Eye (tissue), 1 donor: ENCODE data around the gene C4A.
"Not testable (repeated sequence)": the region's sequence is repeated elsewhere in the genome, so short reads cannot be mapped to it uniquely, and the experiment has no call there.

Source experiments
- DNase-seq: peaks from one replicate; pipeline ENCODE4 v3.0.0-alpha.2; 2015

The C4A gene

DNA sequence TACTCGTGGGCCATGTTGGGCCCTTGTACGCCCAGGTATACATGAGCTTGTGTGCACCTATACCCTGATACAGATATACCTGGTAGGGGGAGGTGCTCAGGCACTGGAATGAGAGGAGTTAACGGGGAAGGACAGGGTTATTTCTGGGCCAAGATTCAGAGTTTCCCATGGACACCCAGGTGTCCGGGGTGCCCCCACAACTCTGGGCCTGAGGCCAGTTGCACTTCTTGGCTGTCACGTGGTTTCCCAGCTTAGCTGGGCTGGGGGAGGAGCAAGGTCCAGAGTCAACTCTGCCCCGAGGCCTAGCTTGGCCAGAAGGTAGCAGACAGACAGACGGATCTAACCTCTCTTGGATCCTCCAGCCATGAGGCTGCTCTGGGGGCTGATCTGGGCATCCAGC lies at the start of gene C4A:
C4A (plus strand) TSS at position 314 of the 400 bp plus-strand sequence; CDS start at position 365, 51 bp downstream.
- DNase-seq, result not testable (repeated sequence)

DNA sequence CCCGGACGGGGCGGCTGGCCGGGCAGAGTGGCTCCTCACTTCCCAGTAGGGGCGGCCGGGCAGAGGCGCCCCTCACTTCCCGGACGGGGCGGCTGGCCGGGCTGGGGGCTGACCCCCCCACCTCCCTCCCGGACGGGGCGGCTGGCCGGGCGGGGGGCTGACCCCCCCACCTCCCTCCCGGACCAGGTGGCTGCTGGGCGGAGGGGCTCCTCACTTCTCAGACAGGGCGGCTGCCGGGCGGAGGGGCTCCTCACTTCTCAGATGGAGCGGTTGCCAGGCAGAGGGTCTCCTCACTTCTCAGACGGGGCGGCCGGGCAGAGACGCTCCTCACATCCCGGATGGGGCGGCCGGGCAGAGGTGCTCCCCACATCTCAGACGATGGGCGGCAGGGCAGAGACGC lies 49.7 kb upstream of the C4A start:
- not testable (repeated sequence) for DNase-seq

DNA sequence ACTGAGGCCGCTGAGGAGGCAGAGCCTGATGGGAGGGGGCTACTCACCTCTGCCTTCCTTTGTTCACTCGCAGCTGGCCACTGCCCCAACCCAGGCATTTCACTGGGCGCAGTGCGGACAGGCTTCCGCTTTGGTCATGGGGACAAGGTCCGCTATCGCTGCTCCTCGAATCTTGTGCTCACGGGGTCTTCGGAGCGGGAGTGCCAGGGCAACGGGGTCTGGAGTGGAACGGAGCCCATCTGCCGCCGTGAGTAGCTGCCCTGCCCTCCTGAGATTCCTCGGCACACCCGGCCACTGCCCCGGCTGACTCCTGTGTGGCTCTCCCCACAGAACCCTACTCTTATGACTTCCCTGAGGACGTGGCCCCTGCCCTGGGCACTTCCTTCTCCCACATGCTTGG lies 48.3 kb upstream of the C4A start:
- no peak for DNase-seq

DNA sequence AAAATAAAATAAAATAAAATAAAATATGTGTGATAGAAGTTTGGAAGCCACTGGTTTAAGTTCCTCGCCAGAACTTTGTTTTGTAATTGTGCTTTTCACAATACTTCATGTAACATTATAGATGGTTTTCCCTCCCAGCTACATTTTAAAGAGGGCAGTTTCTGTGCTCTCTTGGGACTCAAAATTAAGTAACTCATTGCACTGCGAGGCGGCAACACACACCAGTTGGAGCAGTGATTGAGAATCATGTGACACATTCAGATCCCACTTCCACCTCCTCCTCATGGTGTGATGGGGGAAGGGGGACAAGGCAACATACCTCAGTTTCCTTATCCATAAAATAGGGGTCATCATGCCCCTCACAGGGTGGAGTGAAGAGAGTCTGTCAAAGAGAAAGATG lies 46.8 kb upstream of the C4A start:
- no peak for DNase-seq

DNA sequence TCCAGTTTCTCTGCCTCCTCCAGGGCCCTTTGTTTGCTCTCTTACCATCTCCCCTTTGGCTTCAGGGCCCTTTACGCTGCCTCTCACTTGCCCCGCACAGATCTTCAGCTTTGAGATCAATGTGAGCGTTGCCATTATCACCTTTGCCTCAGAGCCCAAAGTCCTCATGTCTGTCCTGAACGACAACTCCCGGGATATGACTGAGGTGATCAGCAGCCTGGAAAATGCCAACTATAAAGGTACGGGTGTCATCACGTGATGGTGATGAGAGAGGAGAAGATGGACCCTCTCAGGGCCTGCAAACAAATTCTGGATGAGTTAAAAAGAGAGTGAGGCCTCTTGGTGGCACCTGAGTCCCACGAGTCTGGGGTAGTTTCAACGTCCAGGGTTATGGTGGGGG lies 46.0 kb upstream of the C4A start:
- no peak for DNase-seq

- no peak for DNase-seq
Measured at GRCh38 chr6:31940256-31940664, 41.6 kb upstream of the C4A start.

DNA sequence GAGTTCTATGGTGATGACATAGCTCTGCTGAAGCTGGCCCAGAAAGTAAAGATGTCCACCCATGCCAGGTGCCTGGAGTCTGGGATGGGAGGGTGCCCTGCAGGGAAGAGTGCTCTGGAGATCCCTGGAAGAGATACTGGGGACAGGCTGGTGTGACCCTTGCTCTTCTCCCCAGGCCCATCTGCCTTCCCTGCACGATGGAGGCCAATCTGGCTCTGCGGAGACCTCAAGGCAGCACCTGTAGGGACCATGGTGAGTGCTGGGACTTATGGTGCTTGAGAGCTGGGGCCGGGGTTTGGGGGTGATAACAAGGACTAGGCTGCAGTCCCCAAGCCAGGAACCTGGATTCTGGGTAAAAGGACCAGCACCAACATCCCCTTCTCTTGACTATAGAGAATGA lies 38.1 kb upstream of the C4A start:
- no peak for DNase-seq

DNA sequence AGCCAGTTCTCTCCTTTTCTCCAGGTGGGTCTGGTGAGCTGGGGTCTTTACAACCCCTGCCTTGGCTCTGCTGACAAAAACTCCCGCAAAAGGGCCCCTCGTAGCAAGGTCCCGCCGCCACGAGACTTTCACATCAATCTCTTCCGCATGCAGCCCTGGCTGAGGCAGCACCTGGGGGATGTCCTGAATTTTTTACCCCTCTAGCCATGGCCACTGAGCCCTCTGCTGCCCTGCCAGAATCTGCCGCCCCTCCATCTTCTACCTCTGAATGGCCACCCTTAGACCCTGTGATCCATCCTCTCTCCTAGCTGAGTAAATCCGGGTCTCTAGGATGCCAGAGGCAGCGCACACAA lies 36.7 kb upstream of the C4A start:
- no peak for DNase-seq

DNA sequence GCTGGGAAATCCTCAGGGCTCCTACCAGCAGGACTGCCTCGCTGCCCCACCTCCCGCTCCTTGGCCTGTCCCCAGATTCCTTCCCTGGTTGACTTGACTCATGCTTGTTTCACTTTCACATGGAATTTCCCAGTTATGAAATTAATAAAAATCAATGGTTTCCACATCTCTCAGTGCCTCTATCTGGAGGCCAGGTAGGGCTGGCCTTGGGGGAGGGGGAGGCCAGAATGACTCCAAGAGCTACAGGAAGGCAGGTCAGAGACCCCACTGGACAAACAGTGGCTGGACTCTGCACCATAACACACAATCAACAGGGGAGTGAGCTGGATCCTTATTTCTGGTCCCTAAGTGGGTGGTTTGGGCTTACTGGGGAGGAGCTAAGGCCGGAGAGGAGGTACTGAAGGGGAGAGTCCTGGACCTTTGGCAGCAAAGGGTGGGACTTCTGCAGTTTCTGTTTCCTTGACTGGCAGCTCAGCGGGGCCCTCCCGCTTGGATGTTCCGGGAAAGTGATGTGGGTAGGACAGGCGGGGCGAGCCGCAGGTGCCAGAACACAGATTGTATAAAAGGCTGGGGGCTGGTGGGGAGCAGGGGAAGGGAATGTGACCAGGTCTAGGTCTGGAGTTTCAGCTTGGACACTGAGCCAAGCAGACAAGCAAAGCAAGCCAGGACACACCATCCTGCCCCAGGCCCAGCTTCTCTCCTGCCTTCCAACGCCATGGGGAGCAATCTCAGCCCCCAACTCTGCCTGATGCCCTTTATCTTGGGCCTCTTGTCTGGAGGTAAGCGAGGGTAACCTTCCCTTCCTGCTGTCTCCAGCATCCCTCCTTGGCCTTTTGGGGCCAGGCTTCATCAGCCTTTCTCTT lies 36.1 kb upstream of the C4A start, which contains the start of gene CFB:
CFB (plus strand) TSS at position 589 of the 863 bp plus-strand sequence; CDS start at position 716, 127 bp downstream.
- peak; percentile 19 for DNase-seq

DNA sequence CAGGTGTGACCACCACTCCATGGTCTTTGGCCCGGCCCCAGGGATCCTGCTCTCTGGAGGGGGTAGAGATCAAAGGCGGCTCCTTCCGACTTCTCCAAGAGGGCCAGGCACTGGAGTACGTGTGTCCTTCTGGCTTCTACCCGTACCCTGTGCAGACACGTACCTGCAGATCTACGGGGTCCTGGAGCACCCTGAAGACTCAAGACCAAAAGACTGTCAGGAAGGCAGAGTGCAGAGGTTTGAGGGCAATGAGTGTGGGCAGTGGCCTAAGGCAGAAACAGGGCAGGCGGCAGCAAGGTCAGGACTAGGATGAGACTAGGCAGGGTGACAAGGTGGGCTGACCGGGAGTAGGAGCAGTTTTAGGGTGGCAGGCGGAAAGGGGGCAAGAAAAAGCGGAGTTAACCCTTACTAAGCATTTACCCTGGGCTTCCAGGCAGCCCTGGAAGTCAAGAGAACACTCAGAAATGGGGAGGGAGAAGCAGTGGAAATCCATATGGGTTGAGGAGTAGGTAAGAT lies 35.4 kb upstream of the C4A start:
- DNase-seq, result no peak

- no peak for DNase-seq
Measured at GRCh38 chr6:31947070-31947675, 34.7 kb upstream of the C4A start.

DNA sequence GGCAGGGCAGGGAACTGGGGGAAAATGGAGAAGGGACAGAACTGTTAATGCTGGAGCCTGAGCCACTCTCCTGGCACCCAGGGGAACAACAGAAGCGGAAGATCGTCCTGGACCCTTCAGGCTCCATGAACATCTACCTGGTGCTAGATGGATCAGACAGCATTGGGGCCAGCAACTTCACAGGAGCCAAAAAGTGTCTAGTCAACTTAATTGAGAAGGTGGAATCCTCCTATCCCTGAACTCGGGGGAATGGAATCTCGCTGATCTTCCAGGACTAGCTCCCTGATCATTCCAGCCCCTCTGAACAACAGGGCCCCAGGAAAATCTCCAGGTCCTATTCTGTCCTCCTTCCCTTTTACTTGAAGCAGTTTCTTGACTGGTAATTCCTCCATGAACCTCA lies 34.0 kb upstream of the C4A start:
- DNase-seq, result no peak

DNA sequence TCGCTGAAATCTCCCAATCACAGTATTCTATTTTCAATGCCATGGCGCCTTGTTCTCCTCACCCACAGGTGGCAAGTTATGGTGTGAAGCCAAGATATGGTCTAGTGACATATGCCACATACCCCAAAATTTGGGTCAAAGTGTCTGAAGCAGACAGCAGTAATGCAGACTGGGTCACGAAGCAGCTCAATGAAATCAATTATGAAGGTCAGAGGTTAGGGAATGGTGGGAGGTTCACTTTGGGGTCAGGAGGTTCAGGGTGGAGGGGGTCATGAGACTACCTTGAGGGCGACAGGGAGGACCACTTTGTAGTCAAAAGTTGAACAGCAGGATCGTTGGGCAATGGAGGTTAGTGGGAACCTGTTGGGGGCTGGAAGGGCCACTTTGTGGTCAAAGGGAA lies 33.6 kb upstream of the C4A start:
- no peak for DNase-seq

GRCh38 chr6:31948753-31949413 lies 33.0 kb upstream of the C4A start:
- no peak for DNase-seq

DNA sequence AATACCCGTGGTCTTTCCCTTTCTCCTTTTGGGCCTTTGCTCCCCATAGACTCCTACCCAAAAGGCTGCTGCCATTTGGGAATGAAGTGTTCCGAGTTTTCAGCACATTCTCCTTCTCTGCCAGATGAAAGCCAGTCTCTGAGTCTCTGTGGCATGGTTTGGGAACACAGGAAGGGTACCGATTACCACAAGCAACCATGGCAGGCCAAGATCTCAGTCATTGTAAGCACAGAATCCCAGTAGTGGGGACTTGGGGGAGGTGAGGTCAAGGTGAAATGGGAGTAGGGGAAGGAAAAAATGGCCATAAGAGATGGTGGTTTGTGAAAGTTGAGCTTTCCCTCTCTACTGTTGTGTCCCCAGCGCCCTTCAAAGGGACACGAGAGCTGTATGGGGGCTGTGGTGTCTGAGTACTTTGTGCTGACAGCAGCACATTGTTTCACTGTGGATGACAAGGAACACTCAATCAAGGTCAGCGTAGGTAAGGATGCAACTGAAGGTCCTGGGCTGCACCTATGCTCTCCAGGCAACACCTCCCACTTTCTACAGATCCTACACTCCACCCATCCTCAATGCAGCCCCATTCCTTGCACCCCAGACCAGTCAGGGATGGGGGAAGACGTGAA lies 31.8 kb upstream of the C4A start:
- no peak for DNase-seq

DNA sequence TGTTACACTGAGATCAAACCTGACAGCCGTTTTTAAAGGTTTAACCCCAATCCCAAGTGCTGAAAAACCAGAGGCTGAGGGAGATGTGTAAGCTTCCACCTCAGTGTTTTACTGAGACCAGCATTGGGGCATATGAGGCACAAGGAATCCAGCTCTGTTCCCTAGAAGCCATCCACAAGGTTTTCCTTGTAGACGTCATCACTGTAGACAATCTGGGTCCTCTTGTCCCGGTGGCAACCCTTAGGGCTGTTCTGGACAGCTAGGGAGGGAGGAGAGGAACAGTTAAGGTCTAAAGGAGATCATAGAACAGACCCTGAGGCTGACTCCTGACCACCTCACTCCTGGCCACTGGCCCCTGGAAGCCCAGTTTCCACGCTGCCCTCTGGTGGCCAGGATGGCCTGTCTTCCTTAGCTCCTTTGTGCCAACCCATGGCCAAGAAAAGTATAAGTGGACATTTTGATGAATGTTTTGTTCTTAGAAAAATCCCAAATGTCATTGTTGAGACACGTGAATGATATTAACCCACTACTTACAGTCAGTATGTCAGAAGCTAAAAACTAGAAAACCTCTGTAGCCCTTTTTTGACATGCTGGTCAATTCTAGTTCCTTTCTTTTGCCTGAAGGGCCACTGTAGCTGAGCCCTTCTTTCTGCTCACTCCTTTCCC lies 29.6 kb upstream of the C4A start:
- DNase-seq, result peak; percentile 79

DNA sequence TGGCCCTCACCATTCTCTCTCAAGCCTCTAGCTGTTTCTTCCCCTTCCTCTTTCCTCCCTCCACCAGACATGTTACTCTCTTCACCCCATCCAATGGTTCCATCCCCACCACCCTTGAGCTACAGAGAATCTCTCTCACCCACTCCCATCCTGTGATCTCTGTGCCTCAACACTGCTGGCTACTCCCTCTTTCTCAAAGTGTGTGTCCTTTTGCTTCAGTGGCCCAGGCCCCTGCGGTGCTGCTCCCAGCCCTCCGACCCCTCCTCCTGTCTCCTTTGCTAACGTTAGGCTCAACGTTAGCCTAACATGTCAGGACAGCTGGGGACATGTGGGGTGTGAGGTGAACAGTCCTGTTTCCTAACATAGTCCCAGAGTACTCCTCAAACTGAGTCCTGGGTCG lies 29.0 kb upstream of the C4A start:
- no peak for DNase-seq

- no peak for DNase-seq
Measured at GRCh38 chr6:31954511-31954910, 27.3 kb upstream of the C4A start.

- no peak for DNase-seq
Measured at GRCh38 chr6:31956796-31957195, 25.1 kb upstream of the C4A start.

DNA sequence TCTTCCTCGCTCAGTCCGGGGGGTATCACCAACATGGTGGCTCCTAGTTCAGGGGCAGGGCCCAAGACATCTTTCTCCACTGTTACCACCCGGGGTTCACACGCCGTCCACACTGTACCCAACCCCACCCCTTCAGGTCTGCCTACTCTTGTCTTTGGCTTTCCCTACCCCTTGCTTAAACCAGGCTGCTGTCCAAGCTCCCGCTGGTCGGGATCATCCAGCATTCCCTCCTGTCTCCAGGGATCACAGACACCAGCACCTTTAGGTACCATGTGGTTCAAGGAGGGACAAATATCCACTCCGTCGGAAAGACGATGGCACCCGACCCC lies 23.5 kb upstream of the C4A start:
- DNase-seq, result no peak

DNA sequence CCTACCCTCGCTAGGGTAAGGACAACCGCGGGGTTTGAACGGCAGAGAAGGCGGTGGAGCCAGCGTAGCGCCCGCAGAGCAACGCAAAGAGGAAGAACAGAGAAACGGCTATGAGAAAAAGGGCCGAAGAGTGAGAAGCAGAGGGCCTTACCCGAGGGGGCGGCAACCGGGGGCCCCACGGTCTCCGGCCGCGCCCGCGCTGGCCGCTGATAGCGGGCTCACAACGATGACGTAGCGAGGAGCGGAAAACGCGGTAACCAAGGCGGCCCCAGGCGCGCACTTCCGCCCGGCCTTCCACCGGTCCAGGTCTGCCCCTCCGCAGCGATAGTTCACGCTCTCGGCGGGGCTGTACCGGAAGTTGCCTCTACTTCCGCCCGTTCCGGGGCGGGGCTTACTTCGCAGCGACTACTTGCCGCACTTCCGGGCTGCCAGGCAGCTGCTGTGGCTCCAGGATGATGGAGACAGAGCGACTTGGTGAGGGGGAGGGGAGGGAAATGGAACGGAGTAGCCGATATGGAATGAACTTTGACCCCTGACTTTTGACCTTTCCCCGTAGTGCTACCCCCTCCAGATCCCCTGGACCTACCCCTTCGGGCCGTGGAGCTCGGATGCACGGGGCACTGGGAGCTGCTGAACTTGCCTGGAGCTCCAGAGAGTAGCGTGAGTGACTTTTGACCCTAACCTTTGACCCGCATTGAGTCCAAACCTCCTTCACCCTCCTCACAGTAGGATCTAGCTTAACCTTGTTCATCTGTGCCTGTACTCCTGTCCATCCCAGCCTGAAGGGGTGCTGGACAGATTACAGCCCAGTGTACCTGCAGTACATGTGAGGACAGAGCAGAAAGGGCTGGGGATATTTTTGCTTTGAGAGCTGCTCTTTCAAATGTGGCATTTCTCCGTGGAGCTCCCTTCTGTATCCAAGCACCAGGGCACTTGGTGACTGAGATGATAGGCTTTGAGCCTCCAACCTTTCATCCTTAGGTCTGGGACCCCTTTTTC lies 22.8 kb upstream of the C4A start, which contains the start of the genes NELFE and SKIC2:
NELFE (minus strand) TSS at position 231 of the 999 bp plus-strand sequence. CDS start 525 bp downstream, outside the sequence.
SKIC2 (plus strand) TSS at position 435 of the 999 bp plus-strand sequence; CDS start at position 453, 18 bp downstream.
- peak; percentile 99 for DNase-seq
